UCSD-AML1 (cell line): ENCODE measurements around the gene SVOP.
"Not testable (repeated sequence)": the region's sequence is repeated elsewhere in the genome, so short reads cannot be mapped to it uniquely, and the experiment has no call there.

Source experiments
- DNase-seq: peaks from one replicate; lab custom pipeline; 2025; ENCODE audit not compliant: unreplicated experiment; lab: John Stamatoyannopoulos, UW

Gene SVOP

GRCh38 chr12:109033239-109034196, 12.7 kb upstream of the SVOP start:
- DNase-seq: no peak

DNA sequence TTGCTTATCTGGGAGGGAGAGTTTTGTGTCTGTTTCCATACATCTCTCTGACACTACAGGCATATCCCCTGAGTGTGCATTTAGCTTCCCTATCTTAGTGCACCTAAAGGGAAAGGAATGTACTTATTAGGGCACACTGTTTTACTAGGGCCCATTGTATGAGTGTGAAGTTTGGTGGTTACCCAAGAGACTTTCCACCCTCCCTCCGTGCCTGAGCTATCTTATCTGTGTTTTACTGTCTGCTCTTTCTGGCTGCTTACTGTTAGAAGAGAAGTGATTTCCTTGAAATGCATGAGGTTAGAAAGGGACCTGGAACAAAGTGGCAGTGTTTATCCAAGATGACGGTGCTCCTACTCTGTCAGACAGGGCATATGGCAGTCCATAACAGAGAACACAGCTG, 8.5 kb upstream of the SVOP start:
- no peak for DNase-seq

DNA sequence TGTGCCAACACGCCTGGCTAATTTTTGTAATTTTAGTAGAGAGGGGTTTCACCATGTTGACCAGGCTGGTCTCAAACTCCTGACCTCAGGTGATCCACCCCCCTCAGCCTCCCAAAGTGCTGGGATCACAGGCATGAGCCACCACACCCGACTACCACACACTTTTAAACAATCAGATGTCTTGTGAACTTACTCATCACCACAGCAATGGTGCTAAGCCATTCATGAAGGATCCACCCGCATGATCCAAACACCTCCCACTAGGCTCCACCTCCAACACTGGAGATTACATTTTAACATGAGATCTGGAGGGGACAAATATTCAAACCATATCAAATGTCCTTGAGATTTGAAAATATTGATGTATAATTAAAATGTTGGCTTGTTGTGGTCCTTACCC, 7.8 kb upstream of the SVOP start:
- DNase-seq: not testable (repeated sequence)

DNA sequence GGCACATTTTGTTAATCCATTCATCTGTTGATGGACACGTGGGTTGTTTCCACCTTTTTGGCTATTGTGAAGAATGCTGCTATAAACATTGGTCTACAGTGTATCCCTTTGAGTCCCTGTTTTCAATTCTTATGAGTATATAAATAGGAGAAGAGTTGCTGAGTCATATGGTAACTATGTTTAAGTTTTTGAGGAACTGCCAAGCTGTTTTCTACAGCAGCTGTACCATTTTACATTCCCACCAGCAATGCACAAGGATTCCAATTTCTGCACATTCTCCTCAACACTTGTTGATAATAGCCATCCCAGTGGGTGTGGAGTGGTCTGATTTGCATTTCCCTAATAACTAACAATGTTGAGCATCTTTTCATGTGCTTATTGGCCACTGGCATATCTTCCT, 6.9 kb upstream of the SVOP start:
- no peak for DNase-seq

GRCh38 chr12:109020146-109020795, 597 bp downstream of the SVOP start:
- DNase-seq: no peak

DNA sequence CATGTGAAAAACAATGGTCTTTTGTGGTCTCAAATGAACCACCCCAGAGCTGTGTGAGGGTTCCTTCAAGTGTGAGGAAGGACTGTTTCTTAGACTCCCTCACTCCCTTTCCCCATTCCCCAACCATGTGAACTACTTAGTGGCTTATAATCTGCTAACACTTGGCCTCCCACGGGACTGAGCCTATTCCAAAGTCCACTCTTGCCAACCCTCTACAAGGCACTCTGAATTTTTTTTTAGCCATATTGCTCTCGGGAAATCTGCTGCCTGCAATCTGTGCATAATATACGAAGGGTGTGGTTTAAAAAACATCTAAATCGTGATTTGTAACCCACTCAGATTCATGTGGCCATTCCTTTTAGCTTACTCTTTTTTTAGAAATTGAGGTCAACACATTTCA, 2.6 kb downstream of the SVOP start:
- DNase-seq: no peak

DNA sequence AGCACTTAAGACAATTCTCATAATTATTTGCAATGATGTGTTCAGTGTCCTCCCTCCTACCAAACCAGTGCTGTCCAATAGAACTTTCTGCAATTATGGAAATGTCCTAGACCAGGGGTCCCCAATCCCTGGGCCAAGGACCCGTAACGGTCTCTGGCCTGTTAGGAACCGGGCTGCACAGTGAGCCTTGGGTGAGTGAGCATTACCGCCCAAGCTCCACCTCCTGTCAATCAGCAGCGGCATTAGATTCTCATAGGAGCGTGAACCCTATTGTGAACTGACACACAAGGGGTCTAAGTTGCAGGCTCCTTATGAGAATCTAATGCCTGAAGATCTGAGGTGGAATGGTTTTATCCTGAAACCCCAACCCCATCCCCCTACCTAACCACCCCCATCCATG, 3.9 kb downstream of the SVOP start:
- DNase-seq: no peak

DNA sequence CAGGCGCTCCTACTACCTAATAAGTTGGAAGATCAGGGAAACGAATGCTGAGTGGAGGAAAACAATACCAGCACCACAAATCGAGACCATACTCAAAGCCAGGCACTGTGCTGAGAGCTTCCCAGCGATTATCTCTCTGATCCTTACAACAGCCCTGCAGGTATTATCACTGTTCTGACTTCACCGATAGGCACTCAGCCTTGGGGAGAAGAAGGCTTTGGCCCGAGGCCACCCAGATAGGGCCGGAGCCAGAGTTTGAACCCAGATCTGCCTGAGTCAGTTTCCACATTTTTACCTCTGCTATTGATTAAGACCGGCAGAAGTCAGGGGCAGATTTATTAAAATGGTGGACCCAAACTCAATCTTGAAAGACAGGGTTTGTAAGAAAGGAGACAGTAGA, 4.9 kb downstream of the SVOP start:
- no peak for DNase-seq

- no peak for DNase-seq
These were observed 5.7 kb downstream of the SVOP start for GRCh38 chr12:109014984-109015765.

DNA sequence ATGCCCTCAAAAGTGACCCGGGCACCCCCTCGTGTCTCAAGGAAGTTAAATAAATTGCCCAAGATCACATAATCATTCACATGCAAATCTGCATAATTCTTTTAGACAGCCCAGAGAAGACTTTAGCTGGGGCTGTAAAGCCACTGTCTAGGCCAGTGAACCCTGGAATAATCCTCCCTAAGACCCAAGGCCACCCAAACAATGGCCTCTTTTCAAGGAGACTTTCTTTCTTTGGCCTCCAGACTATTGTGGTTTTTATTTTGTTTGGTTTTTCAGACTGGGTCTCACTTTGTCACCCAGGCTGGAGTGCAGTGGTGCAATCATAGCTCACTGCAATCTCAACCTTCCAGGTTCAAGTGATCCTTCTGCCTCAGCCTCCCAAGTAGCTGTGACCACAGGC, 10.6 kb downstream of the SVOP start:
- no peak for DNase-seq

DNA sequence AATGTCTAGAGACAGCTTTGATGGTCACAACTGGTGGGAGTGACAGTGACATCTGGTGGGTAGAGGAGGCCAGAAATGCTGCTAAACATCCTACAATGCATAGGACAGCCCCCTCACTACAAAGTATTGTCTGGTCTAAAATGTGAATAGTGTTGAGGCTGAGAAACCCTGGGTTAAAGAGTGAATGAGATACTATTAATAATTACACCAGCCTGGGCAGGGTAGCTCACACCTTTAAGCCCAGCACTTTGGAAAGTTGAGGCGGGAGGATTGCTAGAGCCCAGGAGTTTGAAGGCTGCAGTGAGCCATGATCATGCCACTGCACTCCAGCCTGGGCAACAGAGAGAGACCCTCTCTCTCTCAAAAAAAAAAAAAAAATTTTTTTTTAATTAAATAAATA, 11.1 kb downstream of the SVOP start:
- no peak for DNase-seq

GRCh38 chr12:109004017-109004416, 16.9 kb downstream of the SVOP start:
- no peak for DNase-seq

- no peak for DNase-seq
These were observed 24.5 kb downstream of the SVOP start for GRCh38 chr12:108996320-108996719.

GRCh38 chr12:108995370-108995992, 25.4 kb downstream of the SVOP start:
- no peak for DNase-seq

DNA sequence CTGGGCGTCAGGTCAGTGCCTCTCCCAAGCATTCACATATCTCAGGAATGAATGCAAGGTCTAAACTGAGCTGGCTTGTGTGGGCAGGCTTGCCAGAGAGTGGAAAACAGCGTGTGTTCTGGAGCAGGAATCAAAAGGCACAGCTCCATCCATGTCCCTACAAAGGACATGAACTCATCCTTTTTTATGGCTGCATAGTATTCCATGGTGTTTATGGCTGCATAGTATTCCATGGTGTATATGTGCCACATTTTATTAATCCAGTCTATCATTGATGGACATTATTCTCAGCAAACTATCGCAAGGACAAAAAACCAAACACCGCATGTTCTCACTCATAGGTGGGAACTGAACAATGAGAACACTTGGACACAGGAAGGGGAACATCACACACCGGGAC, 30.8 kb downstream of the SVOP start:
- DNase-seq: not testable (repeated sequence)

GRCh38 chr12:108989376-108989775, 31.5 kb downstream of the SVOP start:
- no peak for DNase-seq

GRCh38 chr12:108985750-108986149, 35.1 kb downstream of the SVOP start:
- DNase-seq: no peak

- DNase-seq: no peak
These were observed 37.6 kb downstream of the SVOP start for GRCh38 chr12:108983227-108983626.

GRCh38 chr12:108982621-108983219, 38.1 kb downstream of the SVOP start:
- DNase-seq: no peak

DNA sequence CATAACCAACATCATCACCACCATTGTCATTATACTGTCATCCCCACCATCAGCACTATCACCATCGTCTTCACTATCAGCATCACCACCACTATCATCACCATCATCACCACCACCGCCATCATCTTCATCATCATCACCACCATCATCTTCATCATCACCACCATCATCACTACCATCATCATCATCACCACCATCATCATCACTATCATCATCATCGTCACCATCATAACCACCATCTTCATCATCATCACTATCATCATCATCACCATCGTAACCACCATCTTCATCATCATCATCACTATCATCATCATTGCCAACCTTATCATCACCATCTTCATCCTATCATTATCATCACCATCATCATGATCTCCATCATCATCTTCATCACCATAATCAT, 39.0 kb downstream of the SVOP start:
- no peak for DNase-seq
